GM18498 (cell line): Measurements from ENCODE around the gene B3GAT2.
A peak's percentile ranks its signal among the peaks of the same experiment; 100 is the strongest.
"Not testable (repeated sequence)": the region's sequence is repeated elsewhere in the genome, so short reads cannot be mapped to it uniquely, and the experiment has no call there.

Source experiments
- ATAC-seq: cut with Tn5 transposase; IDR thresholded peaks from one replicate; pipeline ENCODE4 v1.9.1; 2021; ENCODE audit warnings: mild to moderate bottlenecking, moderate library complexity; ENCODE audit not compliant: unreplicated experiment

B3GAT2 gene

GRCh38 chr6:70956451-70957283 is at the start of gene B3GAT2:
B3GAT2 (minus strand) TSS chr6:70957060; CDS start chr6:70956429, 631 bp downstream.
- peak; percentile 20 for ATAC-seq

GRCh38 chr6:70998148-70998547 is 41.3 kb upstream of the B3GAT2 start:
- ATAC-seq: no peak

GRCh38 chr6:70997379-70997778 is 40.5 kb upstream of the B3GAT2 start:
- ATAC-seq: no peak

- ATAC-seq: no peak
Measured at GRCh38 chr6:70996106-70996505, 39.2 kb upstream of the B3GAT2 start.

GRCh38 chr6:70995411-70995810 is 38.6 kb upstream of the B3GAT2 start:
- no peak for ATAC-seq

- ATAC-seq: no peak
Measured at GRCh38 chr6:70991253-70991652, 34.4 kb upstream of the B3GAT2 start.

- ATAC-seq: no peak
Measured at GRCh38 chr6:70985156-70985555, 28.3 kb upstream of the B3GAT2 start.

- ATAC-seq: no peak
Measured at GRCh38 chr6:70982747-70983146, 25.9 kb upstream of the B3GAT2 start.

GRCh38 chr6:70980727-70981126 is 23.9 kb upstream of the B3GAT2 start:
- ATAC-seq: no peak

GRCh38 chr6:70973604-70974003 is 16.7 kb upstream of the B3GAT2 start:
- ATAC-seq: no peak

GRCh38 chr6:70967049-70967448 is 10.2 kb upstream of the B3GAT2 start:
- ATAC-seq: no peak

- no peak for ATAC-seq
Measured at GRCh38 chr6:70957284-70957617, 391 bp upstream of the B3GAT2 start.

GRCh38 chr6:70956191-70956450 is 739 bp downstream of the B3GAT2 start:
- no peak for ATAC-seq

- ATAC-seq: peak; percentile 96
Measured at GRCh38 chr6:70955441-70956190, 1.2 kb downstream of the B3GAT2 start.

- ATAC-seq: no peak
Measured at GRCh38 chr6:70954750-70955149, 2.1 kb downstream of the B3GAT2 start.

- no peak for ATAC-seq
Measured at GRCh38 chr6:70954176-70954575, 2.7 kb downstream of the B3GAT2 start.

- ATAC-seq: no peak
Measured at GRCh38 chr6:70952608-70953165, 4.2 kb downstream of the B3GAT2 start.

GRCh38 chr6:70944321-70944720 is 12.5 kb downstream of the B3GAT2 start:
- not testable (repeated sequence) for ATAC-seq

- no peak for ATAC-seq
Measured at GRCh38 chr6:70933853-70934252, 23.0 kb downstream of the B3GAT2 start.

GRCh38 chr6:70905742-70906141 is 51.1 kb downstream of the B3GAT2 start:
- ATAC-seq: no peak

- ATAC-seq: no peak
Measured at GRCh38 chr6:70903665-70904452, 53.0 kb downstream of the B3GAT2 start.
